ENCODE measurements around the gene GPR157. TPM values are rescaled to one million over a fixed set of nuclear protein-coding genes. Genes with fewer than 3 reads are reported as not detected.

Gene GPR157
- polyA plus RNA-seq, 3 donors, result 0.56 to 1.1 (median 0.72) TPM

- Histone ChIP-seq H3K27ac (ENCODE audit: low read depth in 1 of 2, low read length in 2 of 2) (no peak overlapping the region), H2AFZ (ENCODE audit: insufficient read depth, low read depth, low read length, poor library complexity, severe bottlenecking) (no peak overlapping the region), H3K79me2 (ENCODE audit: insufficient read depth, low read length) (no peaks in the 10 kb centered on the region), H3K36me3 (replicated peaks in 1 of 2; ENCODE audit: control insufficient read depth in 1 of 2, insufficient read depth in 2 of 2, low read length in 2 of 2) (no peaks in the 10 kb centered on the region), H3K4me1 (ENCODE audit: control insufficient read depth in 1 of 2, insufficient read depth in 2 of 2, low read length in 2 of 2) (peaks cover 7 to 14% of the 10 kb centered on the region in 2 donors), H3K9me3 (replicated peaks in 1 of 2; ENCODE audit: control insufficient read depth in 1 of 2, insufficient read depth in 1 of 2, low read length in 2 of 2) (no peaks in the 10 kb centered on the region), H3K9ac (ENCODE audit: insufficient read depth, low read length, poor library complexity, severe bottlenecking) (no peak overlapping the region), H3K27me3 (ENCODE audit: control insufficient read depth in 2 of 2, insufficient read depth in 2 of 2, low read length in 2 of 2) (peaks cover 2 to 11% of the 10 kb centered on the region in 2 donors), H3K4me3 (replicated peaks in 1 of 3; ENCODE audit: low read depth in 2 of 3, low read length in 3 of 3) (no peak overlapping the region), H3K4me2 (replicated peaks; ENCODE audit: extremely low read depth, low read length, poor library complexity, severe bottlenecking) (no peak overlapping the region), H4K20me1 (ENCODE audit: insufficient read depth, low read length) (no peaks in the 10 kb centered on the region)
- peaks cover 11% of the 10 kb centered on the region for H3K4me1 Mint-ChIP-seq
- TF ChIP-seq, protein P1, sequence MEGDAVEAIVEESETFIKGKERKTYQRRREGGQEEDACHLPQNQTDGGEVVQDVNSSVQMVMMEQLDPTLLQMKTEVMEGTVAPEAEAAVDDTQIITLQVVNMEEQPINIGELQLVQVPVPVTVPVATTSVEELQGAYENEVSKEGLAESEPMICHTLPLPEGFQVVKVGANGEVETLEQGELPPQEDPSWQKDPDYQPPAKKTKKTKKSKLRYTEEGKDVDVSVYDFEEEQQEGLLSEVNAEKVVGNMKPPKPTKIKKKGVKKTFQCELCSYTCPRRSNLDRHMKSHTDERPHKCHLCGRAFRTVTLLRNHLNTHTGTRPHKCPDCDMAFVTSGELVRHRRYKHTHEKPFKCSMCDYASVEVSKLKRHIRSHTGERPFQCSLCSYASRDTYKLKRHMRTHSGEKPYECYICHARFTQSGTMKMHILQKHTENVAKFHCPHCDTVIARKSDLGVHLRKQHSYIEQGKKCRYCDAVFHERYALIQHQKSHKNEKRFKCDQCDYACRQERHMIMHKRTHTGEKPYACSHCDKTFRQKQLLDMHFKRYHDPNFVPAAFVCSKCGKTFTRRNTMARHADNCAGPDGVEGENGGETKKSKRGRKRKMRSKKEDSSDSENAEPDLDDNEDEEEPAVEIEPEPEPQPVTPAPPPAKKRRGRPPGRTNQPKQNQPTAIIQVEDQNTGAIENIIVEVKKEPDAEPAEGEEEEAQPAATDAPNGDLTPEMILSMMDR (IDR thresholded peaks at IDR 0.05), result no peak
- 87% methylated on average over 7 of the region's 8 CpGs for WGBS (ENCODE audit: insufficient coverage)
- H3K27me3 Mint-ChIP-seq (ENCODE audit: low read depth in 3 of 3), result peaks cover 16 to 32% (median 21%) of the 10 kb centered on the region in 3 donors
- H3K4me3 Mint-ChIP-seq, result peak overlapping the region in 1 of 2 donors; percentile 28
- no peak overlapping the region for H3K27ac Mint-ChIP-seq
- DNase-seq, result no peak
- H3K9me3 Mint-ChIP-seq, result peaks cover 0 to 2% (median 0%) of the 10 kb centered on the region in 7 donors
- no peaks in the 10 kb centered on the region for H3K36me3 Mint-ChIP-seq
- intact Hi-C loops (cut with micrococcal nuclease), result loop anchor here in 1 of 2 donors (5.0 kb wide), 1 partner anchor 45 kb away; no protein-coding TSS in a partner anchor
These were observed 8.0 kb upstream of the GPR157 start for GRCh38 chr1:9136932-9137331.

- Histone ChIP-seq H3K9ac (ENCODE audit: insufficient read depth, low read length, poor library complexity, severe bottlenecking) (no peak overlapping the region), H3K27me3 (ENCODE audit: control insufficient read depth in 2 of 2, insufficient read depth in 2 of 2, low read length in 2 of 2) (peaks cover 2 to 11% of the 10 kb centered on the region in 2 donors), H3K36me3 (replicated peaks in 1 of 2; ENCODE audit: control insufficient read depth in 1 of 2, insufficient read depth in 2 of 2, low read length in 2 of 2) (no peaks in the 10 kb centered on the region), H3K9me3 (replicated peaks in 1 of 2; ENCODE audit: control insufficient read depth in 1 of 2, insufficient read depth in 1 of 2, low read length in 2 of 2) (no peaks in the 10 kb centered on the region), H3K4me2 (replicated peaks; ENCODE audit: extremely low read depth, low read length, poor library complexity, severe bottlenecking) (no peak overlapping the region), H2AFZ (ENCODE audit: insufficient read depth, low read depth, low read length, poor library complexity, severe bottlenecking) (no peak overlapping the region), H3K4me3 (replicated peaks in 1 of 3; ENCODE audit: low read depth in 2 of 3, low read length in 3 of 3) (no peak overlapping the region), H3K79me2 (ENCODE audit: insufficient read depth, low read length) (no peaks in the 10 kb centered on the region), H3K27ac (ENCODE audit: low read depth in 1 of 2, low read length in 2 of 2) (no peak overlapping the region), H3K4me1 (ENCODE audit: control insufficient read depth in 1 of 2, insufficient read depth in 2 of 2, low read length in 2 of 2) (peaks cover 15 to 26% of the 10 kb centered on the region in 2 donors), H4K20me1 (ENCODE audit: insufficient read depth, low read length) (no peaks in the 10 kb centered on the region)
- Mint-ChIP-seq H3K27ac (peak overlapping the region in 5 of 7 donors; percentile 16 to 84 (median 68)), H3K36me3 (no peaks in the 10 kb centered on the region), H3K4me3 (peak overlapping the region in 1 of 2 donors; percentile 35), H3K27me3 (ENCODE audit: low read depth in 3 of 3) (peaks cover 16 to 33% (median 22%) of the 10 kb centered on the region in 3 donors), H3K4me1 (peaks cover 20% of the 10 kb centered on the region), H3K9me3 (peaks cover 0 to 2% (median 0%) of the 10 kb centered on the region in 7 donors)
- peak; percentile 40 to 69 (median 47) for DNase-seq
- TF ChIP-seq, protein P1 (IDR thresholded peaks at IDR 0.05), result no peak
- intact Hi-C loops (cut with micrococcal nuclease), result loop anchor here in 1 of 2 donors (5.0 kb wide), 1 partner anchor 47 kb away; no protein-coding TSS in a partner anchor
- WGBS (ENCODE audit: insufficient coverage), result 83% methylated on average over 3 of the region's 10 CpGs
These were observed 6.4 kb upstream of the GPR157 start for GRCh38 chr1:9135073-9135836.
